ENCODE measurements around the gene CRP.
"Not testable (repeated sequence)": the region's sequence is repeated elsewhere in the genome, so short reads cannot be mapped to it uniquely, and the experiment has no call there.

The CRP gene, protein sequence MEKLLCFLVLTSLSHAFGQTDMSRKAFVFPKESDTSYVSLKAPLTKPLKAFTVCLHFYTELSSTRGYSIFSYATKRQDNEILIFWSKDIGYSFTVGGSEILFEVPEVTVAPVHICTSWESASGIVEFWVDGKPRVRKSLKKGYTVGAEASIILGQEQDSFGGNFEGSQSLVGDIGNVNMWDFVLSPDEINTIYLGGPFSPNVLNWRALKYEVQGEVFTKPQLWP

DNA sequence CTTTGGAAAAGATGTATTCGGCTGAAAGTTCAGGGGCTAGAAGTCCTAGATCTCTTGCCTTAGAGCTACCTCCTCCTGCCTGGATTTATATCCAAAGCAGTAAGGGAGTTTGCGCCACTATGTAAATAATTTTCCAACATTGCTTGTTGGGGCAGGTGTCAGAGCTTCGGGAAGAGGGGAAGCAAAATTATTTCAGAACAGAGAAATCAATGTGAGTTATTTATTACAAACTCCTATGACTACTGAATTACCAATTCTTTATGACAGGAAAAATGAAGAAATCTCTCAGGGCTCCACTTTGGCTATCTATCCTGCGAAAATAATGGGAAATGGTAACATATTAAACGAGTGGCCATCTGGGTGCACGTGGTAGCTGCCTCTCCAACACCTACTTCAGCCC, at the start of gene CRP:
TSS of gene CRP (minus strand) at position 61 of the 400 bp plus-strand sequence. CDS start 104 bp downstream, outside the sequence.
- no peaks in the 10 kb centered on the region for H3K4me1 ChIP-seq (ENCODE audit: insufficient read depth, low read length)
- no peaks in the 10 kb centered on the region for H3K36me3 ChIP-seq (ENCODE audit: insufficient read depth, low read length)
- no peak within 1 kb of the TSS for H3K9ac ChIP-seq (ENCODE audit: low read depth, low read length)
- H3K9me3 ChIP-seq (ENCODE audit: control insufficient read depth, insufficient read depth, low read length) = no peaks in the 10 kb centered on the region

DNA sequence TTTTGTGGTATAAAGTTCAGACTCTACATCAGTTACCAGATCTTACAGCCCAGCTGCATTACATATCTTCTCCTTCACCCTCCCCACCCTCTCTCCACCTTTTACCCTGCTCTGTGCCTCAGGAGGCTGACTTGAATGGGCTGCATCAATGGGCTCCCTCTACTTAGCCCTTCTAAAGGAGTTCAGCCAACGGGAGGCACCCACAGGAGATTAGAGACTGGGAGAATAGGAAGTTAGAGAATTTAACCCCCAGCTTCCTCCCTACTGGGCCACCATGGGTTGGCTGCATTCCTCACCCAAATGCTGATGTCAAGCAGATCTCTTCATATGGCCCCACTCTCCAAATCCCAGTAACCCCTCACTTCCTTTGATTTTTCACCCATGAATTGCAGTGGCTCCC, 49.3 kb upstream of the CRP start:
- Histone ChIP-seq H3K4me1 (ENCODE audit: insufficient read depth, low read length) (no peaks in the 10 kb centered on the region), H3K9ac (ENCODE audit: low read depth, low read length) (no peak overlapping the region), H3K9me3 (ENCODE audit: control insufficient read depth, insufficient read depth, low read length) (no peaks in the 10 kb centered on the region), H3K36me3 (ENCODE audit: insufficient read depth, low read length) (no peaks in the 10 kb centered on the region)

DNA sequence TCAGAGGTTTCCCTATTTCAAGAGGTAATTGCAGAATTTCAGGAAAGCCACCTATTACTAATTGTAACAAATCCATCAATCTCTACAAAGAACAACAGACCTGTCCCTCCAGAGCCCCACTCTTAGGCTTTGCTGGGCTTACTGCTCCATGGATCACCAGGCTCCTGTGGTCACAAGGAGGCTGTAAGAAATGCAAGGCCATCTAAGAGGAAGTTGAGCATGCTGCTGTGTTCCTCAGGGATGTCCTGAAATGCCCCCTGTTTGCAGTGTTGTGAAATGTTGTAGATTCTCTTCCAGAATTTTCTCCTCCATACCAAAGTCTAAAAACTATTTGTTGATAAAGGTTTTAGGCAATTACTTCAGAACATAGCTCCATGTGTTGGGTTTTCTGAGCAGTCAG, 42.0 kb upstream of the CRP start:
- Histone ChIP-seq H3K9me3 (ENCODE audit: control insufficient read depth, insufficient read depth, low read length) (no peaks in the 10 kb centered on the region), H3K36me3 (ENCODE audit: insufficient read depth, low read length) (no peaks in the 10 kb centered on the region), H3K4me1 (ENCODE audit: insufficient read depth, low read length) (no peaks in the 10 kb centered on the region), H3K9ac (ENCODE audit: low read depth, low read length) (no peak overlapping the region)

DNA sequence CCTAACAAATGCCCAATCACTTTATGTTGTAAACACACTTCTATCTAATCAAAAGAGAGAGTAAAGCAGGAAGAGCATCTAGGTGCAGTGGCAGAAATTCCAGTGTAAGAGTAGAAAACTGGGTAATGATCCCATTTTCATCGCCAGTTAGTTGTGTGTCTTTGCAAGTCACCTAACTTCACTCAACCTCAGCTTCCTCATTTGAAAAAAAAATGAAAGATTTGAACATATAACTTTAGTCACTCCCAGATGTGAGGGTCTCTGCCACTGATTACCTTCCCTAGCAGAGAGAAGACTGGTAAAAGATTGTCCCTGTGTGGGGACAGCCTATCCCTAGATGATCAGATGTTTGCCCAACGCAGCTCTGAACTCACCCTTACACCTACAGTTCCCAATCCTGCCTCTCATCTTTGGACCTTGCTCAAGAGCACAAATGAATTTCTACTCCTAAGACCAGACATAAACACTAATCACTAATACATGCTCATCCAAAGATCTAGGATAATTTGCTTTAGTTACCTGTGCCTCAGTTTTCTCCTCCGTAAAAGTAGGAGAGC, 41.1 kb upstream of the CRP start:
- H3K36me3 ChIP-seq (ENCODE audit: insufficient read depth, low read length) = no peaks in the 10 kb centered on the region
- H3K9me3 ChIP-seq (ENCODE audit: control insufficient read depth, insufficient read depth, low read length) = no peaks in the 10 kb centered on the region
- H3K4me1 ChIP-seq (ENCODE audit: insufficient read depth, low read length) = no peaks in the 10 kb centered on the region
- H3K9ac ChIP-seq (ENCODE audit: low read depth, low read length) = no peak overlapping the region

DNA sequence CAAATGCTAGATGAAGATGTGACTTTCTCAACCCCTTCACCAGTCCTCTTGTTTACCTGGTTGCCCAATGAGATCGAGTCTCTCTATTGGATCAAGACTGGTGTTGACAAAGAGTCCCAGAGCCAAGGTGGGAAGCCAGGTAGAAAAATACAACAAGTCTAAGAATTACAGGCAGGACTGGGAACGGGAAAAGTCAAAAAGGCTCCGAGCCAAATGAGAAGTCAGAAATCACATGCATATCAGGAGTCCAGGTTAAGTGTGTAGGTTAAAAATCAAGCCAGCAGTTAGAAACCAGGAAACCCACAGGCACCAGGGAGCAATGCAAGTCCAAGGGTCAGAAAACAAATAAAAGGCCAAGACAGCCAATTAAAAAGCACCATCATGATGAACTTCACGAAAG, 39.0 kb upstream of the CRP start:
- H3K9ac ChIP-seq (ENCODE audit: low read depth, low read length) = no peak overlapping the region
- H3K36me3 ChIP-seq (ENCODE audit: insufficient read depth, low read length) = no peaks in the 10 kb centered on the region

DNA sequence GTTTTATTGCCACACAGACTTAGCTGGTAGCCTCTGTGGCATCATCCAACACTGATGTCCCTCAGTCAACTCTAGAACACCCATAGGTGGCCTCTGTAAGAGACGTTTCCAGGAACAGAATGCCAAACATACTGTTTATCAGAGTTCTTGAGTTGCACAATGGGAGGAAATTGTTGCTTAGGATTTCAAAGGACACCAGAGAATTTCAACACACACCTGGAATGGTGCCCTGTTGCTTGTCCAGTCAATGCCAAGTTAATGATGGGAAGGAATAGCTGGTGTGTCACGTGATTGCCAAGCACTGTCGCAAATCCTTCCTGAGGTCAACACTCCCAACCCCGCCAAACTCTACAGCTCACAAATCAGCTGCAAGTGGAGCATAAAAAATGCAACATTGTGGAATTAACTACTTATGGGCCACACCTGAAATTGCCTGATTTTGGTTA, 37.8 kb upstream of the CRP start:
- H3K9me3 ChIP-seq (ENCODE audit: control insufficient read depth, insufficient read depth, low read length) = no peaks in the 10 kb centered on the region
- no peaks in the 10 kb centered on the region for H3K36me3 ChIP-seq (ENCODE audit: insufficient read depth, low read length)
- no peak overlapping the region for H3K9ac ChIP-seq (ENCODE audit: low read depth, low read length)
- no peaks in the 10 kb centered on the region for H3K4me1 ChIP-seq (ENCODE audit: insufficient read depth, low read length)

More for the DNA sequence above, 39.0 kb upstream of the CRP start:
- Histone ChIP-seq H3K9me3 (ENCODE audit: control insufficient read depth, insufficient read depth, low read length) (no peaks in the 10 kb centered on the region), H3K4me1 (ENCODE audit: insufficient read depth, low read length) (no peaks in the 10 kb centered on the region)

DNA sequence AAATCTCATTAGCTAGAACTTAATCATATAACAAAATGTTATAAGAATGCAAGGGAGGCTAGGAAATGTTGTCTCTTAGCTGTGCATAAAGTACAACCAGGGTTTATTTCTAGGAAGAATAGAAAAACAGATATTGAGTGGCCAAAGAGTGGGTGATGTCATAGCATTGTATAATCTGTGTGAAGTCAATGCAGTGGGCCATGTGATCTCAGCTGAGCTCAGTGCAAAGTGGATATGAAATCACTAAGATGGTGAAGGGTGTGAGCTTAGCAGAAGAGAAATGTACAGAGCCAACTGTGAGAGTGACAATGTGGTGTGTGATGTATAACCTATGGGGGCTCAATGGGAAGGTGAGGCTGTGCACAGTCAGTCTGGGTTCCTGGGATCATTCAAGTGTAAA, 36.6 kb upstream of the CRP start:
- Histone ChIP-seq H3K9me3 (ENCODE audit: control insufficient read depth, insufficient read depth, low read length) (no peaks in the 10 kb centered on the region), H3K9ac (ENCODE audit: low read depth, low read length) (no peak overlapping the region), H3K4me1 (ENCODE audit: insufficient read depth, low read length) (no peaks in the 10 kb centered on the region), H3K36me3 (ENCODE audit: insufficient read depth, low read length) (no peaks in the 10 kb centered on the region)

DNA sequence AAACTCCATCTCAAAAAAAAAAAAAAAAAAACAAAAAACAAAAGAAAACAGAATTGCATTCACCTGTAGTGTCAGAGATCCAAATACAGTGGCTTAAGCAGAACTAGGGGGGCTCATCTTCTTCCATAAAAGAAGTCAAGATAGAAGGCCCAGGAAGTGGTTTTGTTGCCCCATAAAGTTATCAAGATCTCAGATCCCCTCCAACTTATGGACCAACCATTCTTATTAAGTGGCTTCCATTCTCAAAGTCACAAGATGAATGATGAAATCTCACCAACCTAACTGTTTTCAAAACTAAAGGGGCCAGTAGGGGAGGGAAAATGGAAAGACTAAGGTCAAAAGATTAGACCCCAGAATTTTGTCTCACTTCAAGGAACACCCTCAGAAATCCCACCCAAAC, 36.2 kb upstream of the CRP start:
- Histone ChIP-seq H3K9ac (ENCODE audit: low read depth, low read length) (no peak overlapping the region), H3K36me3 (ENCODE audit: insufficient read depth, low read length) (no peaks in the 10 kb centered on the region), H3K9me3 (ENCODE audit: control insufficient read depth, insufficient read depth, low read length) (no peaks in the 10 kb centered on the region), H3K4me1 (ENCODE audit: insufficient read depth, low read length) (no peaks in the 10 kb centered on the region)

DNA sequence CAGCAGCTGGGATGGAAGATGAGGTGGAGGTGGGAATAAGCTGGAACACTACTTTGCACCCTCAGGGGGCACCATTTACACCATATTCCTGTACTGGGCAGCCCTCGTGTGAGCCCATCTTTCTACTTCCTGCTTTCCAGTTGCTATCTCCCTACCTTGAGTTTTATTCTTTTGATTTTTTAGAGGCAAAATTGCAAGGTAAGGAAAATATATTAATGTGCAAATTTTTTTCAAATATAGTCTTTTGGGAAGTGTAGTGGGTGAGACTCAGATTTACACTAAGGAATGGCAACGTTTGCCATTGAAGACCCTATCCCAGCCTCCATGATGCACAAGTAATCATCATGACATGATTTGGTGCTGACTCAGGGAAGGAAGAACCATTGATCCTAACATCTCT, 35.2 kb upstream of the CRP start:
- Histone ChIP-seq H3K9me3 (ENCODE audit: control insufficient read depth, insufficient read depth, low read length) (no peaks in the 10 kb centered on the region), H3K36me3 (ENCODE audit: insufficient read depth, low read length) (no peaks in the 10 kb centered on the region), H3K9ac (ENCODE audit: low read depth, low read length) (no peak overlapping the region), H3K4me1 (ENCODE audit: insufficient read depth, low read length) (no peaks in the 10 kb centered on the region)

DNA sequence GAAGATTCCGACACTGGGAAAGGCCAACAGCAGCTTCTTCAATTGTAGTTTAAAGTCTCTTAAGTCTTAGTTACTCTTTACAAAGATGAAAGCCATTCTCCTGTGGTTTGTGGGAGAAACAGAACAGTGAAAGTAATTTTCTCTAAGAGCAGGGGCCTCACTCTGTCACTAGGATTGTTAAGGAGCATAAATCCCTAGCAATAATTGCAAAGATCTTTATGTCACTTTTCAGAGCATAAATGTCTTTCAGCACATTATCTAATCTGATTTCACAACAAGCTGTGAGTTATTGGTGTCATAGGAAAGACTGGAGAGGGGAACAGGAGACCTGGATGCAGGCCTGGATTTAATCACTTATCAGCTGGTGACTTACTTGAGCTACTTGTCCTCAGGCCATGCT, 34.0 kb upstream of the CRP start:
- Histone ChIP-seq H3K4me1 (ENCODE audit: insufficient read depth, low read length) (no peaks in the 10 kb centered on the region), H3K9me3 (ENCODE audit: control insufficient read depth, insufficient read depth, low read length) (no peaks in the 10 kb centered on the region), H3K9ac (ENCODE audit: low read depth, low read length) (no peak overlapping the region), H3K36me3 (ENCODE audit: insufficient read depth, low read length) (no peaks in the 10 kb centered on the region)

DNA sequence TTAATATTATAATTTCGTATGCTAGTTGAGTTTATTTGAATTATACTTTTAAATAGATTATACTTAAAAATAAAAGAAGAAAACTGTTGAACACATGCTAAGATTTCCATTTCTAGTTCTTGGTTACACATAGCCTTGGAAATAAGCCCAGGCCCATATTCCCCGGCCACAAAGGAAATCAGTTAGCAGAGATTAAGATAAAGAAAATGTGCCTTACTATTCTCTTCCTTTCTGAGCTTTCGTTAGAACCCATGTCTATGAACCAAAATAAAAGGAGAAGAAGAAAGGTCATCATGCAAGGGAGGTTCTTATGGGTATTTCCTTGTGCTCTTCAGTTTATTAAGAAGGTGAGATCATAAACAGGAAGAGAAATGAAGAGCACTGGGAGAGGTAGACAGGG, 32.3 kb upstream of the CRP start:
- H3K9ac ChIP-seq (ENCODE audit: low read depth, low read length) = no peak overlapping the region
- H3K9me3 ChIP-seq (ENCODE audit: control insufficient read depth, insufficient read depth, low read length) = no peaks in the 10 kb centered on the region
- no peaks in the 10 kb centered on the region for H3K4me1 ChIP-seq (ENCODE audit: insufficient read depth, low read length)
- no peaks in the 10 kb centered on the region for H3K36me3 ChIP-seq (ENCODE audit: insufficient read depth, low read length)

DNA sequence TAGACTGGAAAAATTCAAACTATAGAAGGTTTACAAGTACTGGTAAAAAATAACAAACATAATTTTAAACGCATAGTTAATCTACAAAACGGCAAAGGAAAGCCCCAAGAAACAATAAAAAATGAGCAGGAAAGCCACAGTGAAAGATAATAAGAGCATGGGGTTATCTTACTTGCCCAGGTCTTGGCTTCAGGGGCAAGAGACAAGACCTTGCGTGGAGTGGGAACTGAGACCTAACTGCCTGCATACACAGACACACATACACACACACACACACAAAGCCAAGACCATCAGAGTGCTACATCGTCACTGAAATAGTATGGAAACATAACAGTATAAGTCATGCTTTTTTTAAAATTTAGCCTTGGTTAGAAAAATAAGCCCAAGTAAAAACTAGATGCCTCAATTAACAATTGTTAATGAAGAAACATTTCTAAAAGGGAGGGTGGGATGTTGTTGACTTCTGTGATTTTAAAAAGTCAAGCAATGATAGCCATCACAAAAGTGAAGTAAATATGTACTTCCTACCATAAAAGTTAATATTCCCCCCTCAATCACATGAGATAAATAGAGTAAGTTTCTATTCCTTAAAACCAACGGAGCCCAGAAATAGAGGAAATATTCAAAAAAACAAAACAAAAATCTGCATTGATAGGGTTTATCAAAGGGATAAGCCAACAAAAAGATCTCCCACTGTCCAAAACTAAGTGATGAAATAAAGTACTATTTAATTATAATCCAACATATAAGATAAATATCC, 29.4 kb upstream of the CRP start:
- Histone ChIP-seq H3K9me3 (ENCODE audit: control insufficient read depth, insufficient read depth, low read length) (no peaks in the 10 kb centered on the region), H3K4me1 (ENCODE audit: insufficient read depth, low read length) (no peaks in the 10 kb centered on the region), H3K36me3 (ENCODE audit: insufficient read depth, low read length) (no peaks in the 10 kb centered on the region), H3K9ac (ENCODE audit: low read depth, low read length) (no peak overlapping the region)

DNA sequence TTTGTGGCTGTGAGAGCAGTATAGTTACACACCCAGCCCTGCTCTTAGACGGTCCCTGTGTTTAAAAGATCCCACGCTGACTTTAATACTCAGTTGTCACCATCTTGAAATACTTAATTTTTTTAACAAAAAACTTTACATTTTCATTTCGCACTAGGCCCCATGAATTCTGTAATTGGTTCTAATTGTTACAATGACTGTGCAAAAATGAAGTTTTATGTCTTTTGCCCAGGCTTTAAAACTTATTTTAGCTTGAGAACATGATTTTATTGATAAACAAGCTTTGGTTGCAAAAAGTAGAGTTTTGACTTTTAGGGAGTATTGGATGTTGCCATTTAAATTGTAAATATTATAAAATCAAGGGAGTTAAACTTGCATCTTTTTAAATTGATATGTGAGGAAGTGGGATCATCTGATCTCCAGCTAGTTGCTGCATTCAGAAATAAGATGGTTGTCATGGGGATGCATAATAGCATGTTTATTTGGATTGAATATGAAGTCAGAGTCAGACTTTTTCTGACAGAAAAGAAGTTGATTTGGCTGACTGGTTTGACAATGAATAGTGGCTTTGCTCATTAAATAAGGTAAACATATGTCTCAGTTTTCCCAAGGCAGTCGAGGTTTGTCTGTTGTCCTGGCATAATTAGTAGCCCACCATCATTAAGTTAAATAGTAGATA, 23.0 kb upstream of the CRP start:
- Histone ChIP-seq H3K4me1 (ENCODE audit: insufficient read depth, low read length) (no peaks in the 10 kb centered on the region), H3K9ac (ENCODE audit: low read depth, low read length) (no peak overlapping the region), H3K36me3 (ENCODE audit: insufficient read depth, low read length) (no peaks in the 10 kb centered on the region)

DNA sequence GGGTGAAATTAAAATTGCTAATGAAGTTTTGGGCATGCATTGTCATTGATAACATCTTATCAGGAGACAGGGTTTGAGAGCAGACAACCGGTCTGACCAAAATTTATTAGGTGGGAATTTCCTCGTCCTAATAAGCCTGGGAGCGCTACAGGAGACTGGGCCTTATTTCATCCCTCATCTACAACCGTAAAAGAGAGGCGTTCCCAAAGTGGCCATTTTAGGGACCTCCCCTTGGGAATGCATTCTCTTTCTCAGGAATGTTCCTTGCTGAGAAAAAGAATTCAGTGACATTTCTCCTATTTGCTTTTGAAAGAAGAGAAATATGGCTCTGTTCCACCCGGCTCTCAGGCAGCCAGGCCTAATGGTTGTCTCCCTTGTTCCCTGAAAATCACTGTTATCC, 8.8 kb upstream of the CRP start:
- H3K36me3 ChIP-seq (ENCODE audit: insufficient read depth, low read length) = not testable (repeated sequence)

More for the DNA sequence above, 23.0 kb upstream of the CRP start:
- no peaks in the 10 kb centered on the region for H3K9me3 ChIP-seq (ENCODE audit: control insufficient read depth, insufficient read depth, low read length)

More for the DNA sequence above, 8.8 kb upstream of the CRP start:
- not testable (repeated sequence) for H3K4me1 ChIP-seq (ENCODE audit: insufficient read depth, low read length); H3K9me3 ChIP-seq (ENCODE audit: control insufficient read depth, insufficient read depth, low read length); H3K9ac ChIP-seq (ENCODE audit: low read depth, low read length)

Data from ES-I3 (cell line).